Karpas-422 (cell line): ENCODE measurements around the gene OPN1LW. TPM values are rescaled to one million over a fixed set of nuclear protein-coding genes. Genes with fewer than 3 reads are reported as not detected.
"Not testable (repeated sequence)": the region's sequence is repeated elsewhere in the genome, so short reads cannot be mapped to it uniquely, and the experiment has no call there.

ENCODE experiments used
- DNase-seq: peaks from one replicate; pipeline ENCODE4 v3.0.0-alpha.2; 2015
- H2AFZ ChIP-seq: fragments of 200-600 bp; sonication (generic); 2 replicates; pipeline ENCODE4 v1.6.1; 2014; ENCODE audit warnings: antibody characterized with exemption, low read length, mixed read lengths
- H3K27ac ChIP-seq: fragments of 200-600 bp; sonication (generic); 2 replicates; pipeline ENCODE4 v1.5.1; 2014; ENCODE audit warnings: mild to moderate bottlenecking, low read length, moderate library complexity
- H3K27me3 ChIP-seq: fragments of 200-600 bp; sonication (generic); 2 replicates; pipeline ENCODE4 v1.6.1; 2014; ENCODE audit warnings: low read length, mixed read lengths
- H3K36me3 ChIP-seq: fragments of 200-600 bp; sonication (generic); 2 replicates; pipeline ENCODE4 v1.6.1; 2014; ENCODE audit warnings: low read length, mixed read lengths; ENCODE audit not compliant: insufficient read depth
- H3K4me1 ChIP-seq: fragments of 200-600 bp; sonication (generic); 2 replicates; pipeline ENCODE4 v1.6.1; 2014; ENCODE audit warnings: mild to moderate bottlenecking, low read length, mixed read lengths
- H3K4me2 ChIP-seq: fragments of 200-600 bp; sonication (generic); 2 replicates; pipeline ENCODE4 v1.6.1; 2014; ENCODE audit warnings: low read length, low read depth, mild to moderate bottlenecking; ENCODE audit not compliant: poor library complexity, severe bottlenecking
- H3K4me3 ChIP-seq: fragments of 200-600 bp; sonication (generic); 2 replicates; pipeline ENCODE4 v1.5.1; 2014; ENCODE audit warnings: mild to moderate bottlenecking, antibody characterized with exemption, low read length, mixed read lengths
- H3K79me2 ChIP-seq: fragments of 200-600 bp; sonication (generic); 2 replicates; pipeline ENCODE4 v1.6.1; 2014; ENCODE audit warnings: mild to moderate bottlenecking, low read length, mixed read lengths
- H3K9ac ChIP-seq: fragments of 200-600 bp; sonication (generic); 2 replicates; pipeline ENCODE4 v1.6.0; 2014; ENCODE audit warnings: low read length
- H3K9me2 ChIP-seq: fragments of 200-600 bp; sonication (generic), shearing (Covaris generic); replicated peaks from 2 replicates; pipeline ENCODE4 v1.6.0; 2014; ENCODE audit warnings: mild to moderate bottlenecking, low read length, moderate library complexity; ENCODE audit not compliant: insufficient read depth
- H3K9me3 ChIP-seq: fragments of 300-700, 200-600 bp; sonication (generic); 2 replicates; pipeline ENCODE4 v1.6.1; 2014; ENCODE audit warnings: low read length, mixed read lengths
- H4K20me1 ChIP-seq: fragments of 200-600 bp; sonication (generic); 2 replicates; pipeline ENCODE4 v1.6.1; 2014; ENCODE audit warnings: mild to moderate bottlenecking, antibody characterized with exemption, low read length, low read depth; ENCODE audit not compliant: insufficient read depth
- total RNA-seq: library from RNA; depleted of rRNA; stranded (reverse); fragments of >200 nt; shearing (Covaris generic); gene quantifications from 2 replicates; pipeline ENCODE4 v1.2.3, GENCODE V29; 2014; ENCODE audit warnings: low replicate concordance

Gene OPN1LW
- total RNA-seq, 1 experiment from 2014 or later: not detected

DNA sequence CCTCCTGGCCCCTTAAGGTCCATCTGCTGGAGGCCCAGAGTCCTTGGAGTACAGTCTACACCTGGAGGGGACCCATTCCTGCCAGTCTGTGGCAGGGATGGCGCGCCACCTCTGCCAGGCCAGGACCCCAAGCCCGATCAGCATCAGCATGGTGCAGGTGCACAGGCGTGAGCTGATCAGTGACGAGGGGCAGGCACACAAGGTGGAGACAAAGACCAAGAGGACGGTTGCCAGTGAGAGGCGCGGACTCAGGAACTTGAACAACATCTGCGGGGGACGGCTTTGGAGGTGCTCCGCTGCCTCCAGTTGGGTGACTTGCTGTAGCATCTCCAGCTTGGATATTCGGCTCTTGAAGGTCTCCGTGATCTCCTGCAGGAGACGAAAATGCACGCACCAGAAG is 15.3 kb downstream of the OPN1LW start:
- H3K79me2 ChIP-seq, H3K27ac ChIP-seq, H3K9ac ChIP-seq, H3K9me3 ChIP-seq, H3K9me2 ChIP-seq, DNase-seq, H3K36me3 ChIP-seq, H4K20me1 ChIP-seq, H3K4me3 ChIP-seq, H3K27me3 ChIP-seq, H2AFZ ChIP-seq, H3K4me2 ChIP-seq, H3K4me1 ChIP-seq: not testable (repeated sequence)

- H4K20me1 ChIP-seq, H3K9me3 ChIP-seq, H3K4me2 ChIP-seq, H3K9ac ChIP-seq, DNase-seq, H3K27me3 ChIP-seq, H3K9me2 ChIP-seq, H2AFZ ChIP-seq, H3K4me1 ChIP-seq, H3K27ac ChIP-seq, H3K79me2 ChIP-seq, H3K36me3 ChIP-seq, H3K4me3 ChIP-seq: not testable (repeated sequence)
Observed at GRCh38 chrX:154164902-154165301, 20.9 kb downstream of the OPN1LW start.

GRCh38 chrX:154168384-154168783 is 24.3 kb downstream of the OPN1LW start:
- not testable (repeated sequence) for H3K4me2 ChIP-seq, H3K9me3 ChIP-seq, H3K9ac ChIP-seq, H2AFZ ChIP-seq, H3K4me3 ChIP-seq, DNase-seq, H3K79me2 ChIP-seq, H3K36me3 ChIP-seq, H3K27me3 ChIP-seq, H3K27ac ChIP-seq, H3K9me2 ChIP-seq, H3K4me1 ChIP-seq, H4K20me1 ChIP-seq

GRCh38 chrX:154172535-154172943 is 28.5 kb downstream of the OPN1LW start:
- not testable (repeated sequence) for H3K9ac ChIP-seq, H3K36me3 ChIP-seq, H3K79me2 ChIP-seq, H3K4me3 ChIP-seq, H3K27ac ChIP-seq, H3K4me1 ChIP-seq, H3K9me2 ChIP-seq, H3K4me2 ChIP-seq, H3K9me3 ChIP-seq, H4K20me1 ChIP-seq, H3K27me3 ChIP-seq, DNase-seq, H2AFZ ChIP-seq

- DNase-seq, H2AFZ ChIP-seq, H3K4me3 ChIP-seq, H3K36me3 ChIP-seq, H3K4me2 ChIP-seq, H3K27ac ChIP-seq, H3K9me2 ChIP-seq, H3K9me3 ChIP-seq, H3K4me1 ChIP-seq, H4K20me1 ChIP-seq, H3K9ac ChIP-seq, H3K79me2 ChIP-seq, H3K27me3 ChIP-seq: not testable (repeated sequence)
Observed at GRCh38 chrX:154174356-154174755, 30.3 kb downstream of the OPN1LW start.

DNA sequence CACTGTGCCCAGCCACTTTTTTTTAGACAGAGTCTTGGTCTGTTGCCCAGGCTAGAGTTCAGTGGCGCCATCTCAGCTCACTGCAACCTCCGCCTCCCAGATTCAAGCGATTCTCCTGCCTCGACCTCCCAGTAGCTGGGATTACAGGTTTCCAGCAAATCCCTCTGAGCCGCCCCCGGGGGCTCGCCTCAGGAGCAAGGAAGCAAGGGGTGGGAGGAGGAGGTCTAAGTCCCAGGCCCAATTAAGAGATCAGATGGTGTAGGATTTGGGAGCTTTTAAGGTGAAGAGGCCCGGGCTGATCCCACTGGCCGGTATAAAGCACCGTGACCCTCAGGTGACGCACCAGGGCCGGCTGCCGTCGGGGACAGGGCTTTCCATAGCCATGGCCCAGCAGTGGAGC is 38.3 kb downstream of the OPN1LW start, which contains the start of gene OPN1MW:
Gene OPN1MW (plus strand): TSS at position 301 of the 400 bp plus-strand sequence. CDS start 82 bp downstream, at position 383.
- not testable (repeated sequence) for H3K9me2 ChIP-seq, H3K4me1 ChIP-seq, H3K9me3 ChIP-seq, H3K79me2 ChIP-seq, H3K27ac ChIP-seq, H3K4me3 ChIP-seq, H2AFZ ChIP-seq, H4K20me1 ChIP-seq, H3K27me3 ChIP-seq, H3K4me2 ChIP-seq, H3K9ac ChIP-seq, DNase-seq, H3K36me3 ChIP-seq

DNA sequence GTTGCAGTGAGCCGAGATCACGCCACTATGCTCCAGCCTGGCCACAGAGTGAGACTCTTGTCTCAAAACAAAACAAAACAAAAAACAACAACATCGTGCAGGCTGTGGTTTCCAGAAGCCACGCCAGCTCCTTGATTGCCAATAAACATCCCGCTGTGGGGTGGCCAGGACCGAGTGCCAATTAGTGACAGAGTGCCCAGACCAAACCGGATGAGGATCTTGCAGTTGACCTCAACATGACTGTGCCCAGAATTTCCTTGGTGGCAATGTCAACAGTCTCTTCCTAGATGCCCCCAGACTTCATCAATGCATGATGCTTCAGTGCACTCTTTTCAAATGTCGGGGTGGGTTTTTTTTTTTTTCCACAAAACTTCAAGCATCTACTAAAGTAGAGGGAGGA is 39.8 kb downstream of the OPN1LW start:
- not testable (repeated sequence) for H3K4me2 ChIP-seq, H3K9ac ChIP-seq, H3K4me3 ChIP-seq, H3K27me3 ChIP-seq, DNase-seq, H3K27ac ChIP-seq, H2AFZ ChIP-seq, H3K36me3 ChIP-seq, H3K4me1 ChIP-seq, H3K9me2 ChIP-seq, H3K9me3 ChIP-seq, H4K20me1 ChIP-seq, H3K79me2 ChIP-seq

DNA sequence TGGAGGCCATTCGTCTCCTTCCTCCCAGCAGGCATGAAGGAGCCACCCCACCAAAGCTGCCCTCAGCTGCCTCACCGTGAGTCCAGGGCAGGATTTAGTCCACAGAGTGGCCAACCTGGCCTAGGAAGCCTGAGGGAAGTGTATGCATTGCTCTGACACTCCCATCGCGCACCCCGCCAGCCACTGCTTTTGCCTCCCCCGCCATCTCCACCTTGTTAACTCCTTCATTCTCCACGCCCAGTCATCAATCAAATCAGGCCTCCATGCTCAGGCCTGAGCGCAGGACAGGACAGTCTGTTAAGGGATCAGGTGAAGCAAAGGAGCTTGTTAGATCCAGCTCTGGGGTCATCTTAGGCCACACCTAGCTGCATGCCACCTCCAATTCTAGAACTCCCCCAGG is 48.8 kb downstream of the OPN1LW start:
- not testable (repeated sequence) for H2AFZ ChIP-seq, H3K27me3 ChIP-seq, DNase-seq

DNA sequence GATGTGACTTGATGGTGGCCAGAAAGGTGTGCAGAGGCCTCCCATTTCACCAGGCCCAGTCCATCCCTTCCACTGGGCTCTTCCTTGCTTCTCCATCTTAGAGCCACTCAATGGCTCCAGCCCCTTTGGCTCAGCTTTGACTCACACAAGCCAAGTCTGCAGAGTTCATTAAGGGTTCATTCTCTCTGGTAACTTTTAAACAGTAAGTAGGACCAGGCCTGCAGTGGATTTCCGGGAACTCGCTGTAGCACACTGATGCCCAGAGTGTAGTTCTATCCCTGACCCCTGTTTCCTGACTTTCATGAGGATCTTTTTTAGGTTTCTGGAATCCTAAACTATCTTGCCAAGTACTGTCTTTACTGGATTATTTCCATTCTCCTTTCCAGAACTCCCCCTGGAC is 50.3 kb downstream of the OPN1LW start:
- H3K9me3 ChIP-seq, H3K79me2 ChIP-seq, H3K4me2 ChIP-seq, H3K27ac ChIP-seq, H4K20me1 ChIP-seq, H3K9me2 ChIP-seq, DNase-seq, H3K27me3 ChIP-seq, H3K4me1 ChIP-seq, H3K36me3 ChIP-seq, H3K4me3 ChIP-seq, H2AFZ ChIP-seq, H3K9ac ChIP-seq: not testable (repeated sequence)

More for the DNA sequence above, 48.8 kb downstream of the OPN1LW start:
- not testable (repeated sequence) for H3K9me2 ChIP-seq, H3K9ac ChIP-seq, H3K27ac ChIP-seq, H3K36me3 ChIP-seq, H4K20me1 ChIP-seq, H3K4me3 ChIP-seq, H3K79me2 ChIP-seq, H3K9me3 ChIP-seq, H3K4me1 ChIP-seq, H3K4me2 ChIP-seq
